Measurements from ENCODE around the gene CACNA1A.
A peak's percentile ranks its signal among the peaks of the same experiment; 100 is the strongest.
"Not testable (repeated sequence)": the region's sequence is repeated elsewhere in the genome, so short reads cannot be mapped to it uniquely, and the experiment has no call there.

Gene CACNA1A

GRCh38 chr19:13420780-13421179 lies 85.5 kb downstream of the CACNA1A start:
- no peak for DNase-seq

DNA sequence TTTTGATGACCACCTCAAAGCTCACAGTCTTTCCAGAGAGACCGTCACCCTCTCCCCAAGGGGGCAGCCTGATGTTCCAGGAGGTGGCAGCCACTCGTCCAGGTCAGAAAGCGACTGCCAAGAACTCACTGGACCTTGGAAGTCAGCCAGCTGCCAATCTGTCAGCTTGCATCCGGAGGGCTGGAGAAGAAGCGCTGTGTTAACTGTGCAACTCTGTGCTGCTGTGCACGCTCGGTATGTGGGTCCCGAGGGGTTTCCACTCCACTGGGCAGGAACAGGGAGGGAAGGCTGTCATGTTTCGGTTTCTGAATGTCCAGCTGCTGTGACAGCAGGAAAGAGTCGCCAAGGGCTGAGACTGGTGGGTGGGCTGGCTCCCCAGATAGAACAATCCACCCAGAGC lies 89.2 kb downstream of the CACNA1A start:
- no peak for DNase-seq

- no peak for DNase-seq
Measured at GRCh38 chr19:13411899-13412298, 94.4 kb downstream of the CACNA1A start.

DNA sequence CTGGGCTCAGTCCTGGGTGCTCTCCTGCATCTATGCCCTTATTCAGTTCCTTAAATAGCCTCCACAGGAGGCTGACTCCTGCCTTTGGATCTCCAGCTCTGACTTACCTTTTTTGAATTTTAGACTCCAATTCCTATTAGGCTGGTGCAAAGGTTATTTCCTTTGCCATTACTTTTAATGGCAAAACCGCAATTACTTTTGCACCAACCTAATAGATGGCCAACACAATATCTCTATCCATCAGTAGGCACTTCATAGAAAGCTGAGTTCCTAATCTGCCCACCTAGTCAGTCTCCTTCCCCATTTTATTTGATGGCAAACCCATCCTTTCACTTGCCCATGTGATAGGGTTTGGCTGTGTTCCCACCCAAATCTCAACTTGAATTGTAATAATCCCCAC lies 95.3 kb downstream of the CACNA1A start:
- DNase-seq: no peak

- DNase-seq: no peak
Measured at GRCh38 chr19:13408889-13409518, 97.3 kb downstream of the CACNA1A start.

GRCh38 chr19:13404236-13404635 lies 102.0 kb downstream of the CACNA1A start:
- no peak for DNase-seq

- DNase-seq: peak; percentile 2
Measured at GRCh38 chr19:13401388-13401787, 104.9 kb downstream of the CACNA1A start.

DNA sequence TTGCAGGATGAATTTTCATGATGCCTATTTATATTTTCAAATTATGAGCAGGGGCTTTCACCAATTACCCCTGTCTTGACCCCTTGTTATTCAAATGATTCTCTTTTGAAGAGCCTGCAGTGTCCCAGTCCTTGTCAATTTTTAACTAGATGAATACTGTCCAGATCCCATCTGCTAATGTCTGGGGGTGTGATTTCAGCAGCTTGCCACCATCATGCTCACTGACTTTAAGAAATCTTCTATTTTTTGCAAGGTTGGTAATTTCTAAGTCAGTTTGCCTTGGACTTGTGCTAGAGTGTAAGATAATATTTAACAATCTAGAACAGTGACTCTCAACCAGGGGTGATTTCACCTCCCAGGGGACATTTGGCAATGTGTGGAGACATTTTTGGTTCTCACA lies 106.0 kb downstream of the CACNA1A start:
- no peak for DNase-seq

- DNase-seq: no peak
Measured at GRCh38 chr19:13399746-13400145, 106.5 kb downstream of the CACNA1A start.

DNA sequence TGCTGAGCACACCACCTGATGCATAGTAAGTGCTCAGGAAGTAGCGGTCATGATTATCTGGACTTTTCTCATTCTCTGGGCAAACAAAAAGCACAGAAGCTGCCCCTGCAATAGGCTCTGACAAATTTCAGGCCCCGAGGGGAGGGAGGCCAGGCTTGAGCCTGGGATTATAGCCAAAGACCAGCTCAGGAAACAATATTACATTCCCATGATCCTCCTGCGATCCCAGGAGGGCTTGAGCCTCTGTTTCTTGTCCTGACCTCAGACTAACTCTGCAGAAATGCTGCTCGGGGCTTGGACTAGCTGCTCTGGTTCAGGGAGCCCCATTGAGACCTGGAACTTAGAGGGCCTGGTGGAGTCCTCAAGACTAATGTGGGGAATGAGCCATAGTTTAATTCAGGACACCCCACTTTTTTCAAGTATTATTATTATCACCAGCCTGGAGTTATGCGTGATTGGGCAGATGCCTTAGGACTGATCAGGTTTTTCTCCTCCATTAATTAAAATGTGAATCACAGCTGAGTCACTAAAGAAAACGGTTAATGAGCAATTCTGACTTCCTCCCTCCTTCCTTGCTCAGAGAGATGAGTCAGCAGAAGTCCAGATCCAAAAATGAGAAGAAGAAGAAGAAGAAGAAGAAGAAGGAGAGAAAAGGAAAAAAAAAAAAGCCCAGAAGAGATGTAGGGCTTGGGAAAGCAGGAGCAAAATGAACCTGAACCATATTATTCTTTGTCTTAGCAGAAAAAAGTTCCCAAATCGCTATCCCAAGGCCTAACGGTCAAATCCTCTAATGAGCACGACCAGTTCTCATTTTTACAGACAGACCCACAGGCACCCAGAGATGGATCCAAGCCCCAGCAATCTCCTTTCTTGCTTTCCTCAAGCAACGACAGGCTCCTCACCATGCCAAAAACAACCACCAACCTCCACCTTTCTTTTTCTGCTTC lies 107.2 kb downstream of the CACNA1A start:
- DNase-seq: no peak

DNA sequence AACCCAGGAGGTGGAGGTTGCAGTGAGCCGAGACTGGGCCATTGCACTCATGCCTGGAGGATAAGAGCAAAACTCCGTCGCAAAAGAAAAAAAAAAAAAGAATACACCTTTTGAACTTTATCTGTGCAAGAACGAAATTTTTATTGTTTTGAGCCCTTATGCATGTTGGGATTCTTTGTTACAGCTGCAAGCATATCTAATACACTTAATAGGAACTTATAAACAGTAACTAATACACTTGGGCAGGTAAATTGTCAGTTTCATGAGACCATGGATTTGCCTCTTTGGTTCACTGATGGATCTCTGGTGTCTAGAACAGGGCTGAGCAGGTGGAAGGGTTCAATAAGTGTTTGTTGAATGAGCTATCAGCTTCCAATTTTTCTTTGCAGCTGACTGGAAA lies 108.1 kb downstream of the CACNA1A start:
- DNase-seq: no peak

DNA sequence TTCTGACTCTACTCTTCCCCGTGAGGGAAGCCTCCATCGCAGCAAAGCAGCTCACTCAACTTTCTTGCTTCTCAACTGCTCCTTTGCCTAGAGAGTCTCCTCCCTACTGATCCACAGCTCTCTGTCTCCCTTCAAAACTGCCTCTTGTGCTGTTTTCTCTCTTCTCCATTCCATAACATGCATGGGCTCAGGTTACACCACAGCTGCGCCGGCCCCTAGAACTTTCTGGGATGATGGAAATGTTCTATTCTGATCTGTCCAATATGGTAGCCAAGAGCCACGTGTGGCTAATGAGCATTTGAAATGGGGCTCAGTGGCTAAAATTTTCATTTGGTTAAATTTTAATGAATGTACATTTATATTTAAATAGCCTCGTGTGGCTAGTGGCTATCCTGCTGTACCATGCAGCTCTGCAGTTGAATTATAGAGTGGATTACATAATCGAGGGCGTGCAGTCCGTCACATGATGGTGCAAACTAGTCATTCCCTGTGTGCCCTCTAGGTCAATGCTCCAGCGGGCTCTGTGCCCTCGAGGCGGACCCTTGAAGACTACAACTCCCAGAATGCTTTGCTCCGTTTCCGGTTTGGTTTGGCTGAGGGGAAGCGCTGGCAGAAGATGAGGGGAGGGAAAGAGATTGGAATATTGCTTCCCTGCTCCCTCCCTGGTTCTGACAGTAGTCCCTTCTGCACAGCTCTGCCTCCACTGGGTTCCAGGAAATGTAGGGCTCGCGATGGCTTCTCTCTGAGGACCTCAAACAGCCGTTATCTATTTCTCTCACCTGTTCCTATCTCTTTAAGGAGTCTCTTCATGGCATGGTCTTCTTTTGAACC lies 109.8 kb downstream of the CACNA1A start:
- DNase-seq: peak; percentile 14

GRCh38 chr19:13382633-13382938 lies 123.7 kb downstream of the CACNA1A start:
- no peak for DNase-seq

DNA sequence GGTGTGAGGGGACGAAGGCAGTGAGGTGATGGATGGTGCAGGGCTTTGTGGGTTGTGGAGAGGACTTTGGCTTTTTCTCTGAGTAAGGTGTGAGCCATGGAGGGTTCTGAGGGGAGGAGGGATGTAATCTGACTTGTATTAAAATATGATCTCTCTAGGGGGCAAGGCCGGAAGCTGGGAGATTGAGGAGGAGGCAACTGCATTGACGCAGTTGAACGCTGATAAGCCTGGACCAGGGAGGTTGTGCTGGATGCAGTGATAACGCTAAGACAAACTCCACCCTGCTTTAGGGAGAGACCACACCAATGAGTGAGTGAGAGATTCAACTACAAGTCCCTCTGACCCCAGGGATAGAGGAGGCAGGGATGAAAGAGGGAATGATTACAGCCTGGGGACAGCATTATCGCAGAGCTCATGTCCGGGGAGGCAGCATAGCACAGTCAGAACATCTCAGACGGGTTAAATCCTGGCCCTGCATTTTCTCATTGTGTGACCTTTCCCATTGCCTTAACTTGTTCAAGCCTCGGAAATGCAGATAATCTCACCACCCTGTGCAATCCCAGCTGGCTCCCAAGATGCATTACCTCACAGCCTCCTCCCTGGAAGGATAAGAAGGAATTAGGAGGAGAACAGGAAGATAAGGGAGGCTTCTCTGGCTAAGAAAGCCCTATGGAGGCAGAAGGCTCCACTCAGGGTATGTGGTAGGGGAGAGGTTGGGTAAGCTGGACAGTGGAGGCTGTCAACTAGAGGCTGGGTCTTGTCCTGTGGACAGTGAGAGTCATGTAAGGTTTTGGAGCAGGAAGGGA lies 124.2 kb downstream of the CACNA1A start:
- no peak for DNase-seq

- DNase-seq: no peak
Measured at GRCh38 chr19:13376537-13376936, 129.7 kb downstream of the CACNA1A start.

- no peak for DNase-seq
Measured at GRCh38 chr19:13373599-13373998, 132.7 kb downstream of the CACNA1A start.

- no peak for DNase-seq
Measured at GRCh38 chr19:13370948-13371347, 135.3 kb downstream of the CACNA1A start.

DNA sequence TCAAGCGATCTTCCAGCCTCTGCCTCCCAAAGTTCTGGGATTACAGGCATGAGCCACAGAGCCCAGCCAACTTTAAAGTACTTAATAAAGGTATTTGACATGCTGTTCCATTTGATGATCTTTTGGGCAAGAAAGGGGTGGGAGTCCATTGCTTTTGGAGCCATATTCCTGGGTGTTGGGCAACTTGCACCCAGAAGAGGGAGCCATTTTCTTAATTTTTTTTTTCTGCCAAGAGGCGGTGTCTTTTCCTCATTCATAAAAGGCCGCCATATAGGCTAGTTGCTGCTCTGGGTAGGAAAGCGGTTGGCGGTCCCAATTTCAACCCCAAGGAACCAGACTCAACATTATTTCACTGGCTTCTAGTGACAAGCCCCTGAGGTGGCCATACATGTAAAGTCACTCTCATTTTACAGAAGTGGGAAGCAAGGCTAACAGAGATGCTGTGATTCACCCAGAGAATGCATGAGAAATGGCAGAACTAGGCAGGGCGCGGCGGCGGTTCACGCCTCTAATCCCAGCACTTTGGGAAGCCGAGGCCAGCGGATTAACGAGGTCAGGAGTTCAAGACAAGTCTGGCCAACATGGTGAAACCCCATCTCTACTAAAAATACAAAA lies 139.6 kb downstream of the CACNA1A start:
- DNase-seq: no peak

DNA sequence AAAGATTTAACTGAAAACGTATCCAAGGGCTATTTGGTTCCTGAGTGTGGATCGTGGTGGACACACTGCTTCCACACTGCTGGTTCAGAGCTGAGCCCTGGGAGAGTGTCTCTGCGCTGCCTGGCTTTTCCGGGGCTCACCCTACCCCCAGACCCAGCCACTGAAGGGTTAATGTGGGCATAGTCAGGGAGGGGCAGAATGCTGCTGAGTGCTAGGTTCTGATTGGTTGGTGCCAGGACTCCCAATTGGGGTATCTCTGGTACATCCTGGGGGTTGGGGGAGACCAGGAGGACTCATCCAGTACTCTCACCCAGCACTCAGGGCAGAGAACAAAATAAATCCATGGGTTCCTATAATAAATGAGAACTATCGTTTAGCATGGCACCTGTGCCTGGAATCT lies 142.3 kb downstream of the CACNA1A start:
- DNase-seq: no peak

GRCh38 chr19:13363245-13363644 lies 143.0 kb downstream of the CACNA1A start:
- DNase-seq: no peak

- DNase-seq: no peak
Measured at GRCh38 chr19:13362668-13363067, 143.6 kb downstream of the CACNA1A start.

- not testable (repeated sequence) for DNase-seq
Measured at GRCh38 chr19:13361726-13362125, 144.6 kb downstream of the CACNA1A start.

All from stimulated activated CD4-positive, alpha-beta T cell treated with anti-CD3 and anti-CD28 coated beads, Interleukin-15, amount 100 ng/mL, for 24 hours (primary cell).